ENCODE data around the gene GET4.

GET4 gene

GRCh38 chr7:888081-889024 lies 12.0 kb downstream of the GET4 start:
- no peak for DNase-seq

- no peak for DNase-seq
These were observed 12.7 kb downstream of the GET4 start for GRCh38 chr7:889025-889390.

GRCh38 chr7:889391-889790 lies 13.0 kb downstream of the GET4 start:
- no peak for DNase-seq

GRCh38 chr7:890868-891267 lies 14.5 kb downstream of the GET4 start:
- no peak for DNase-seq

- no peak for DNase-seq
These were observed 14.9 kb downstream of the GET4 start for GRCh38 chr7:891291-891690.

- no peak for DNase-seq
These were observed 15.5 kb downstream of the GET4 start for GRCh38 chr7:891805-892204.

GRCh38 chr7:892648-893593 lies 16.6 kb downstream of the GET4 start:
- DNase-seq: no peak

- no peak for DNase-seq
These were observed 17.3 kb downstream of the GET4 start for GRCh38 chr7:893686-894085.

GRCh38 chr7:894164-894867 lies 18.0 kb downstream of the GET4 start:
- no peak for DNase-seq

GRCh38 chr7:894927-895450 lies 18.6 kb downstream of the GET4 start:
- DNase-seq: no peak

GRCh38 chr7:895451-896052 lies 19.2 kb downstream of the GET4 start:
- DNase-seq: no peak

GRCh38 chr7:896346-897075 lies 20.2 kb downstream of the GET4 start:
- DNase-seq: no peak

GRCh38 chr7:897086-897485 lies 20.7 kb downstream of the GET4 start:
- no peak for DNase-seq

GRCh38 chr7:897771-898376 lies 21.5 kb downstream of the GET4 start:
- no peak for DNase-seq

GRCh38 chr7:898460-898854 lies 22.1 kb downstream of the GET4 start:
- no peak for DNase-seq

GRCh38 chr7:898855-899681 lies 22.7 kb downstream of the GET4 start:
- no peak for DNase-seq

- no peak for DNase-seq
These were observed 23.5 kb downstream of the GET4 start for GRCh38 chr7:899806-900205.

GRCh38 chr7:900331-901040 lies 24.1 kb downstream of the GET4 start:
- DNase-seq: no peak

GRCh38 chr7:901041-901387 lies 24.7 kb downstream of the GET4 start:
- no peak for DNase-seq

Data from inflammatory macrophage treated with lipopolysaccharide for 4 hours (primary cell).